ENCODE data around the gene LUZP1.

GRCh38 chr1:23040509-23040908 lies 128.1 kb downstream of the LUZP1 start:
- TF ChIP-seq CTCF (IDR thresholded peaks at IDR 0.05; ENCODE audit: poor library complexity) (no peak), EZH2 (IDR thresholded peaks at IDR 0.05; ENCODE audit: borderline replicate concordance) (no peak)
